Measurements from ENCODE around the gene SRPK3.
"Not testable (repeated sequence)": the region's sequence is repeated elsewhere in the genome, so short reads cannot be mapped to it uniquely, and the experiment has no call there.

The SRPK3 gene

GRCh38 chrX:153780678-153781427 lies at the start of gene SRPK3:
SRPK3 (plus strand) TSS chrX:153781041; CDS start chrX:153781087, 46 bp downstream.
- DNase-seq, result peak; percentile 38

GRCh38 chrX:153731117-153731844 lies 49.6 kb upstream of the SRPK3 start:
- no peak for DNase-seq

GRCh38 chrX:153731845-153732215 lies 49.0 kb upstream of the SRPK3 start:
- no peak for DNase-seq

GRCh38 chrX:153732401-153732800 lies 48.4 kb upstream of the SRPK3 start:
- no peak for DNase-seq

GRCh38 chrX:153733651-153734240 lies 47.1 kb upstream of the SRPK3 start:
- DNase-seq, result no peak

GRCh38 chrX:153734871-153735270 lies 46.0 kb upstream of the SRPK3 start:
- no peak for DNase-seq

GRCh38 chrX:153735274-153735673 lies 45.6 kb upstream of the SRPK3 start:
- no peak for DNase-seq

GRCh38 chrX:153736071-153736820 lies 44.6 kb upstream of the SRPK3 start:
- no peak for DNase-seq

GRCh38 chrX:153736871-153737441 lies 43.9 kb upstream of the SRPK3 start:
- DNase-seq, result peak; percentile 21

GRCh38 chrX:153738056-153738605 lies 42.7 kb upstream of the SRPK3 start:
- no peak for DNase-seq

GRCh38 chrX:153739754-153740486 lies 40.9 kb upstream of the SRPK3 start:
- no peak for DNase-seq

- DNase-seq, result no peak
Observed at GRCh38 chrX:153740631-153741222, 40.1 kb upstream of the SRPK3 start.

GRCh38 chrX:153741446-153741845 lies 39.4 kb upstream of the SRPK3 start:
- no peak for DNase-seq

- not testable (repeated sequence) for DNase-seq
Observed at GRCh38 chrX:153742111-153742510, 38.7 kb upstream of the SRPK3 start.

GRCh38 chrX:153742796-153743467 lies 37.9 kb upstream of the SRPK3 start:
- DNase-seq, result not testable (repeated sequence)

- peak; percentile 81 for DNase-seq
Observed at GRCh38 chrX:153743468-153744209, 37.2 kb upstream of the SRPK3 start.

GRCh38 chrX:153744210-153745066 lies 36.4 kb upstream of the SRPK3 start:
- DNase-seq, result peak; percentile 59

- DNase-seq, result not testable (repeated sequence)
Observed at GRCh38 chrX:153745067-153745433, 35.8 kb upstream of the SRPK3 start.

GRCh38 chrX:153746359-153746758 lies 34.5 kb upstream of the SRPK3 start:
- no peak for DNase-seq
